Pancreas (tissue), 10 donors: ENCODE results near the gene IL17RA. TPM values are rescaled to one million over a fixed set of nuclear protein-coding genes. Genes with fewer than 3 reads are reported as not detected.

Source experiments
- ATAC-seq, 4 donors: fragments of 200-7000 bp; cut with Tn5 transposase; one replicate each; pipeline versions ENCODE4 v1.8.0 to v1.9.1; 2020; ENCODE audit warnings: mild to moderate bottlenecking in 4 of 4, moderate library complexity in 4 of 4
- DNase-seq, 6 donors: peaks; one replicate each; pipeline ENCODE4 v3.0.0-alpha.2; 2020
- FAIRE-seq: peaks from 2 replicates; lab custom pipeline; 2012; peaks lifted over from hg19 to GRCh38; lab: Jason Lieb, UNC
- H3K27ac ChIP-seq, 4 donors: fragments of 200-600 bp; sonication (generic); 1 replicate in 3 of 4; 2 replicates in 1 of 4; pipeline versions ENCODE4 v1.5.0 to v1.8.0; 2020
- H3K27me3 ChIP-seq, 4 donors: fragments of 200-600 bp; one replicate each; pipeline ENCODE4 v1.8.0; 2021
- H3K36me3 ChIP-seq, 3 donors: fragments of 200-600 bp; sonication (generic) in 1 of 3; one replicate each; pipeline versions ENCODE4 v1.5.0 to v1.8.0; 2020 to 2021
- H3K4me1 ChIP-seq, 3 donors: fragments of 200-600 bp; one replicate each; pipeline ENCODE4 v1.8.0; 2021
- H3K4me3 ChIP-seq, 4 donors: fragments of 200-600 bp; sonication (generic) in 2 of 4; one replicate each; pipeline versions ENCODE4 v1.5.0 to v1.8.0; 2020 to 2021
- H3K9me3 ChIP-seq, 4 donors: fragments of 200-600 bp; one replicate each; pipeline ENCODE4 v1.8.0; 2021
- CTCF ChIP-seq, 4 donors: fragments of 200-600 bp; sonication (generic) in 3 of 4; IDR thresholded peaks; one replicate each; pipeline versions ENCODE4 v1.5.0 to v1.8.0; 2021; ENCODE audit warnings: antibody characterized with exemption in 4 of 4
- WGBS, 2 donors: extraction: QIAGEN DNeasy Blood & Tissue Kit; methylation state at CpG; one replicate each; pipeline ENCODE4 v1.1.7; 2013; 5-methylcytosine and 5-hydroxymethylcytosine counted together
- intact Hi-C, 3 donors: fragments of 100-400 bp; cut with DNase I; formaldehyde crosslinking; loops; one replicate each; pipeline versions ENCODE4 v1.11.1 to v1.14.2; 2022
- polyA plus RNA-seq, 2 donors: library from polyadenylated mRNA; stranded (reverse); fragments of 200-250 nt; gene quantifications; one replicate each; pipeline ENCODE4 v1.2.3, GENCODE V29; 2013
- total RNA-seq, 6 donors: library from RNA; stranded (reverse); fragmentation: NEBNext Ultra II Directional in 4 of 6; extraction: Animal tissue kit (Norgen Biotek cat#: 25700) in 4 of 6; gene quantifications; one replicate each; pipeline versions ENCODE4 v1.2.1 to v1.2.4, GENCODE V29; 2021 to 2023
- donor health status: healthy with polysubstance abuse.
- donor health status: DM: no; HTN: no; CAD: no; lungs with moderate emphysema.
- donor health status: DM: no; HTN: no; CAD: no.
- donor health status: control.
- donor health status: control.
- donor health status: Bipolar disorder and iron deficiency.
- donor health status: DM: yes; HTN: yes; CAD: no.
- donor health status: DM: no; HTN: no; CAD: no.
- donor health status: DM: no; HTN: no; CAD: no.
- donor health status: DM: yes; HTN: yes; CAD: no.

IL17RA gene
- total and polyA plus RNA-seq, 8 donors: 3.8 to 17.0 (median 8.1) TPM

DNA sequence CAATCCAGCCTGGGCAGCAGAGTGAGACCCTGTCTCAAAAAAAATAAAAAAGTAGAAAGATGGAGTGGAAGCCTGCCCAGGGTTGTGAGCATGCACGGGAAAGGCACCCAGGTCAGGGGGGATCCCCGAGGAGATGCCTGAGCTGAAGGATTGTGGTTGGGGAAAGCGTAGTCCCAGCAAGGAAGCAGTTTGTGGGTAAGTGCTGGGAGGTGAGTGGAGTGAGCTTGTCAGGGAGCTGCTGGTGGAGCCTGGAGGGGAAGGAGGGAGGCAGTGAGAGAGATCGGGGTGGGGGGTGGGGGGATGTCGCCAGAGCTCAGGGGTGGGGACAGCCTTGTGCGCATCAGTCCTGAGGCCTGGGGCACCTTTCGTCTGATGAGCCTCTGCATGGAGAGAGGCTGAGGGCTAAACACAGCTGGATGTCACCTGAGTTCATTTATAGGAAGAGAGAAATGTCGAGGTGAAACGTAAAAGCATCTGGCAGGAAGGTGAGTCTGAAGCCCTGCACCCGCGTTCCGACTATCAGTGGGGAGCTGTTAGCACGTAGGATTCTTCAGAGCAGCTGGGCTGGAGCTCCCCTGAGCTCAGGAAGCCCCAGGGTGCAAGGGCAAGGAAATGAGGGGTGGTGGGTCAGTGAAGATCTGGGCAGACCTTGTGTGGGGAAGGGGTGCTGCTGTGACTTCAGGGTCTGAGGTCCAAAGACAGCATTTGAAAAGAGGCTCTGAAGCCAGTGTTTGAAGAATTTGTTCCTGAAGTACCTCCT is 26.2 kb downstream of the IL17RA start:
- Histone ChIP-seq H3K27me3 (no peaks in the 10 kb centered on the region), H3K9me3 (no peaks in the 10 kb centered on the region), H3K36me3 (peaks cover 0 to 21% (median 4%) of the 10 kb centered on the region in 3 donors), H3K27ac (no peak overlapping the region), H3K4me1 (no peaks in the 10 kb centered on the region), H3K4me3 (no peak overlapping the region)
- WGBS, 2 donors: 83 to 86% methylated on average over 13 of the region's 13 CpGs
- no peak for FAIRE-seq
- TF ChIP-seq CTCF (IDR thresholded peaks at IDR 0.05): no peak
- intact Hi-C loops: no loop called here
- DNase-seq: no peak
- no peak for ATAC-seq

- FAIRE-seq (no peak), ATAC-seq (no peak), DNase-seq (no peak)
- no peaks in the 10 kb centered on the region for H3K27me3 ChIP-seq
- H3K9me3 ChIP-seq: no peaks in the 10 kb centered on the region
- peaks cover 0 to 10% (median 4%) of the 10 kb centered on the region in 3 donors for H3K36me3 ChIP-seq
- H3K27ac ChIP-seq: no peak overlapping the region
- 63 to 64% methylated on average over 9 of the region's 9 CpGs for WGBS, 2 donors
- H3K4me1 ChIP-seq: no peaks in the 10 kb centered on the region
- no peak overlapping the region for H3K4me3 ChIP-seq
- intact Hi-C loops: no loop called here
- TF ChIP-seq CTCF (IDR thresholded peaks at IDR 0.05): no peak
These were observed 27.8 kb downstream of the IL17RA start for GRCh38 chr22:17112491-17113042.

- no peak for DNase-seq
- intact Hi-C loops: no loop called here
These were observed 28.8 kb downstream of the IL17RA start for GRCh38 chr22:17113600-17113999.

DNA sequence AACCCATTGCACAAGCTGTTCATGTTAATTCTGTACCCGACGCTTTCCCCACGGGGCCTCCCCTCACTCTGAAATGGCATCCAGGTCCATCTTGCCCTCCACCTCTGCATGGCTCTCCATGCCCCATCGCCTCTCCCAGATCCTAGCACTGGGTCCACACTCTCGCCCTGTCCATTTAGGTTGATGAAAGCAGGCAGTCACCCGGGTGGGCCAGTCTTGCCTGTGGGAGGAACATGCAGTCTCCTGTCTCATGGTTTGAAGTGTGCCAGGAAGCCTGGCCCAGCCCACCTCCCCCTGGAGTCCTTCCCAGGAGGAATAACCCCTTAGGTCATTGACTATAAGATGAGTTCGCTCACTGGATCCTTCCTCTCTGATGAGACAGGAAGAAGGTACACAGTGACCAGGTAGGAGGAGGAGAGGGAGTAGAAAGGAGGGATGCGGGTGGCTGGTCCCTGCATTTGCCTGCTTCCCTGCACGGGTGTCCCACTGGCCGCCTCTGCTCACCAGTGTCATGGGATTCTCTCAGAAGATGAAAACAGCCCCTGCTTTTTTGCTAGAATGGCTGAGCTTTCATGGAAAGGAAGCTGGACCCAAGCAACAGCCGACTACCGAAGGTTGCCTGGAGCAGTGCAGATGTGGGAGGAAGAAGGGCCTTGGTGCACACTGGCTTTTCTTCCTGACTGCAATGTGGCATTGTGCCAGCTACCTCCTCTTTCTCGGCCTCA is 29.5 kb downstream of the IL17RA start:
- Histone ChIP-seq H3K27ac (no peak overlapping the region), H3K9me3 (no peaks in the 10 kb centered on the region), H3K4me3 (no peak overlapping the region), H3K27me3 (no peaks in the 10 kb centered on the region), H3K36me3 (no peaks in the 10 kb centered on the region), H3K4me1 (no peaks in the 10 kb centered on the region)
- FAIRE-seq (no peak), ATAC-seq (no peak), DNase-seq (no peak)
- TF ChIP-seq CTCF (IDR thresholded peaks at IDR 0.05): no peak
- WGBS, 2 donors: 72 to 79% methylated on average over 13 of the region's 13 CpGs
- intact Hi-C loops: no loop called here

More at GRCh38 chr22:17113600-17113999, 28.8 kb downstream of the IL17RA start:
- Histone ChIP-seq H3K9me3 (no peaks in the 10 kb centered on the region), H3K27ac (no peak overlapping the region), H3K27me3 (no peaks in the 10 kb centered on the region), H3K4me1 (no peaks in the 10 kb centered on the region), H3K4me3 (no peak overlapping the region), H3K36me3 (peaks cover 0 to 4% (median 4%) of the 10 kb centered on the region in 3 donors)
- WGBS, 2 donors: 70 to 71% methylated on average over 8 of the region's 8 CpGs
- TF ChIP-seq CTCF (IDR thresholded peaks at IDR 0.05): no peak
- ATAC-seq (no peak), FAIRE-seq (no peak)
